Neural progenitor cell (in vitro differentiated cells): Measurements from ENCODE around the gene COG7. TPM values are rescaled to one million over a fixed set of nuclear protein-coding genes. Genes with fewer than 3 reads are reported as not detected.

Source experiments
- DNase-seq: peaks from one replicate; pipeline ENCODE4 v3.0.0-alpha.2; 2016; ENCODE audit warnings: low spot score
- H2AFZ ChIP-seq: fragments of 200-600 bp; sonication (generic); replicated peaks from 2 replicates; pipeline ENCODE4 v1.6.1; 2016; ENCODE audit warnings: antibody characterized with exemption
- H3F3A ChIP-seq: fragments of 200-600 bp; sonication (generic); 2 replicates; pipeline ENCODE4 v1.6.1; 2016; ENCODE audit warnings: antibody characterized with exemption, low read depth
- H3K27ac ChIP-seq: fragments of 200-600 bp; sonication (generic); 2 replicates; pipeline ENCODE4 v1.5.1; 2016; ENCODE audit warnings: mild to moderate bottlenecking
- H3K27me3 ChIP-seq: fragments of 200-600 bp; sonication (generic); 2 replicates; pipeline ENCODE4 v1.6.1; 2016; ENCODE audit warnings: mild to moderate bottlenecking, moderate library complexity
- H3K36me3 ChIP-seq: fragments of 200-600 bp; sonication (generic); 2 replicates; pipeline ENCODE4 v1.5.1; 2016
- H3K4me1 ChIP-seq: fragments of 200-600 bp; sonication (generic); 2 replicates; pipeline ENCODE4 v1.6.1; 2016; ENCODE audit warnings: mixed run types
- H3K4me2 ChIP-seq: fragments of 200-600 bp; sonication (generic); 2 replicates; pipeline ENCODE4 v1.6.1; 2016
- H3K4me3 ChIP-seq: fragments of 200-600 bp; sonication (generic); 2 replicates; pipeline ENCODE4 v1.5.1; 2016
- H3K79me2 ChIP-seq: fragments of 200-600 bp; sonication (generic); 2 replicates; pipeline ENCODE4 v1.6.1; 2016; ENCODE audit warnings: low read depth
- H3K9ac ChIP-seq: fragments of 200-600 bp; sonication (generic); 2 replicates; pipeline ENCODE4 v1.6.1; 2016
- H3K9me3 ChIP-seq: fragments of 200-600 bp; sonication (generic); 2 replicates; pipeline ENCODE4 v1.5.1; 2016; ENCODE audit warnings: low read depth
- H4K20me1 ChIP-seq: fragments of 200-600 bp; sonication (generic); 2 replicates; pipeline ENCODE4 v1.6.1; 2016; ENCODE audit warnings: low read depth
- H3K27ac Mint-ChIP-seq: 3 replicates; pipeline ENCODE4 v1.8.0; 2021; ENCODE audit warnings: mixed read lengths
- H3K27me3 Mint-ChIP-seq: 2 replicates; pipeline ENCODE4 v1.8.0; 2022; ENCODE audit warnings: low read depth, mild to moderate bottlenecking, inconsistent platforms, moderate library complexity, mixed read lengths; ENCODE audit not compliant: insufficient read depth
- H3K36me3 Mint-ChIP-seq: 3 replicates; pipeline ENCODE4 v1.8.0; 2021; ENCODE audit warnings: mixed read lengths
- H3K4me1 Mint-ChIP-seq: 3 replicates; pipeline ENCODE4 v1.8.0; 2021; ENCODE audit warnings: mixed read lengths
- H3K4me3 Mint-ChIP-seq: 3 replicates; pipeline ENCODE4 v1.8.0; 2021; ENCODE audit warnings: mild to moderate bottlenecking, moderate library complexity, mixed read lengths
- H3K9me3 Mint-ChIP-seq: 3 replicates; pipeline ENCODE4 v1.8.0; 2020; ENCODE audit warnings: mixed read lengths
- CTCF ChIP-seq: fragments of 200-600 bp; sonication (generic); IDR thresholded peaks from 2 replicates; pipeline ENCODE4 v1.5.1; 2017; ENCODE audit warnings: antibody characterized with exemption, mild to moderate bottlenecking
- EZH2 ChIP-seq: fragments of 200-600 bp; sonication (generic); IDR thresholded peaks from 2 replicates; pipeline ENCODE4 v1.6.1; 2017; ENCODE audit warnings: antibody characterized with exemption, mild to moderate bottlenecking, moderate library complexity
- EZH2phosphoT487 ChIP-seq: fragments of 200-600 bp; sonication (generic); IDR thresholded peaks from 2 replicates; pipeline ENCODE4 v1.6.1; 2017; ENCODE audit warnings: antibody characterized with exemption
- total RNA-seq: library from RNA; depleted of rRNA; stranded (reverse); fragments of >200 nt; gene quantifications from 2 replicates; pipeline ENCODE4 v1.2.3, GENCODE V29; 2015; ENCODE audit warnings: low replicate concordance

COG7 gene
- total RNA-seq, 1 donor from 2014 or later = 21.6 TPM

GRCh38 chr16:23365602-23366240, 87.3 kb downstream of the COG7 start:
- no peak overlapping the region for H3K27ac ChIP-seq
- H2AFZ ChIP-seq = peak overlapping the region; percentile 68
- no peaks in the 10 kb centered on the region for H3K36me3 ChIP-seq
- H3K9me3 ChIP-seq = no peaks in the 10 kb centered on the region
- H3K4me3 ChIP-seq = no peak overlapping the region
- TF ChIP-seq EZH2phosphoT487 (no peak), CTCF (no peak), EZH2 (no peak)
- Mint-ChIP-seq H3K36me3 (no peaks in the 10 kb centered on the region), H3K4me3 (no peak overlapping the region), H3K9me3 (no peaks in the 10 kb centered on the region), H3K27me3 (peaks cover 7% of the 10 kb centered on the region), H3K27ac (no peak overlapping the region), H3K4me1 (no peaks in the 10 kb centered on the region)
- no peaks in the 10 kb centered on the region for H3K4me1 ChIP-seq
- H3K4me2 ChIP-seq = no peak overlapping the region
- H3F3A ChIP-seq = no peaks in the 10 kb centered on the region
- no peak overlapping the region for H3K9ac ChIP-seq
- DNase-seq = no peak
- no peaks in the 10 kb centered on the region for H3K27me3 ChIP-seq
- no peaks in the 10 kb centered on the region for H4K20me1 ChIP-seq
- no peaks in the 10 kb centered on the region for H3K79me2 ChIP-seq

- Histone ChIP-seq H3K4me3 (no peak overlapping the region), H3K27me3 (no peaks in the 10 kb centered on the region), H2AFZ (no peak overlapping the region), H3K4me2 (no peak overlapping the region), H3K36me3 (no peaks in the 10 kb centered on the region), H4K20me1 (no peaks in the 10 kb centered on the region), H3K79me2 (no peaks in the 10 kb centered on the region), H3K9ac (no peak overlapping the region), H3K9me3 (no peaks in the 10 kb centered on the region), H3F3A (no peaks in the 10 kb centered on the region), H3K4me1 (no peaks in the 10 kb centered on the region), H3K27ac (no peak overlapping the region)
- Mint-ChIP-seq H3K27me3 (peaks cover 8% of the 10 kb centered on the region), H3K9me3 (no peaks in the 10 kb centered on the region), H3K36me3 (no peaks in the 10 kb centered on the region), H3K27ac (no peak overlapping the region), H3K4me1 (no peaks in the 10 kb centered on the region), H3K4me3 (no peak overlapping the region)
- no peak for DNase-seq
- TF ChIP-seq EZH2 (no peak), CTCF (no peak)
Observed at GRCh38 chr16:23362460-23363317, 90.3 kb downstream of the COG7 start.

- no peaks in the 10 kb centered on the region for H3K36me3 Mint-ChIP-seq
- H3K4me1 Mint-ChIP-seq = no peaks in the 10 kb centered on the region
Observed at GRCh38 chr16:23359092-23359760, 93.8 kb downstream of the COG7 start.

More at GRCh38 chr16:23359092-23359760, 93.8 kb downstream of the COG7 start:
- DNase-seq = no peak
- H3K27ac ChIP-seq = no peak overlapping the region
- no peak overlapping the region for H3K9ac ChIP-seq
- H3K36me3 ChIP-seq = no peaks in the 10 kb centered on the region
- no peaks in the 10 kb centered on the region for H3F3A ChIP-seq
- no peaks in the 10 kb centered on the region for H3K4me1 ChIP-seq
- H2AFZ ChIP-seq = no peak overlapping the region
- H3K4me2 ChIP-seq = no peak overlapping the region
- no peaks in the 10 kb centered on the region for H3K27me3 ChIP-seq
- no peak overlapping the region for H3K4me3 Mint-ChIP-seq
- H3K4me3 ChIP-seq = no peak overlapping the region
- no peaks in the 10 kb centered on the region for H3K79me2 ChIP-seq
- no peaks in the 10 kb centered on the region for H3K9me3 Mint-ChIP-seq
- TF ChIP-seq EZH2phosphoT487 (no peak), CTCF (no peak), EZH2 (no peak)
- peaks cover 11% of the 10 kb centered on the region for H3K27me3 Mint-ChIP-seq
- peak overlapping the region; percentile 4 for H3K27ac Mint-ChIP-seq
- H3K9me3 ChIP-seq = no peaks in the 10 kb centered on the region
- H4K20me1 ChIP-seq = no peaks in the 10 kb centered on the region
